Liver (tissue), 9 donors: ENCODE measurements around the gene NTNG1. TPM values are rescaled to one million over a fixed set of nuclear protein-coding genes. Genes with fewer than 3 reads are reported as not detected.

Source experiments
- DNase-seq: peaks from one replicate; pipeline ENCODE4 v3.0.0-alpha.2; 2017; ENCODE audit warnings: low spot score
- H3K27ac ChIP-seq, 2 donors: one replicate each; pipeline ENCODE4 v1.7.0; 2013; ENCODE audit warnings: inconsistent platforms in 2 of 2, low read length in 2 of 2, control low read depth in 1 of 2, low read depth in 1 of 2, mild to moderate bottlenecking in 1 of 2
- H3K27me3 ChIP-seq, 4 donors: one replicate each; pipeline versions ENCODE4 v1.6.1 to v1.7.0; 2013; ENCODE audit warnings: low read length in 3 of 4, inconsistent platforms in 1 of 4, mild to moderate bottlenecking in 1 of 4, moderate library complexity in 1 of 4; ENCODE audit not compliant: control insufficient read depth in 4 of 4, insufficient read depth in 4 of 4
- H3K36me3 ChIP-seq, 4 donors: one replicate each; pipeline versions ENCODE4 v1.6.1 to v1.7.0; 2013; ENCODE audit warnings: low read length in 3 of 4, mild to moderate bottlenecking in 3 of 4, low read depth in 1 of 4, moderate library complexity in 1 of 4; ENCODE audit not compliant: control insufficient read depth in 4 of 4, insufficient read depth in 3 of 4
- H3K4me1 ChIP-seq, 4 donors: one replicate each; pipeline versions ENCODE4 v1.6.1 to v1.7.0; 2013; ENCODE audit warnings: low read length in 3 of 4, mild to moderate bottlenecking in 3 of 4, moderate library complexity in 1 of 4; ENCODE audit not compliant: control insufficient read depth in 4 of 4, insufficient read depth in 4 of 4
- H3K4me3 ChIP-seq, 3 donors: one replicate each; pipeline versions ENCODE4 v1.6.1 to v1.7.0; 2013; ENCODE audit warnings: low read length in 3 of 3, control low read depth in 1 of 3, low read depth in 1 of 3, mild to moderate bottlenecking in 1 of 3
- H3K9ac ChIP-seq, 2 donors: one replicate each; pipeline ENCODE4 v1.7.0; 2013; ENCODE audit warnings: low read length in 2 of 2, mild to moderate bottlenecking in 2 of 2, moderate library complexity in 2 of 2, control low read depth in 1 of 2, low read depth in 1 of 2
- H3K9me3 ChIP-seq, 4 donors: one replicate each; pipeline versions ENCODE4 v1.6.1 to v1.7.0; 2013; ENCODE audit warnings: low read length in 3 of 4; ENCODE audit not compliant: control insufficient read depth in 4 of 4
- ATF3 ChIP-seq: IDR thresholded peaks from 2 replicates; pipeline ENCODE4 v1.6.1; 2016; ENCODE audit warnings: antibody characterized with exemption
- CTCF ChIP-seq: fragments of 150-350 bp; IDR thresholded peaks from 2 replicates; pipeline ENCODE4 v1.5.1; 2017; ENCODE audit warnings: improper control_type of control experiment, low read depth, low read length; ENCODE audit not compliant: missing input control
- EGR1 ChIP-seq, 2 donors: IDR thresholded peaks; 2 replicates each; pipeline ENCODE4 v1.6.1; 2016 to 2018; ENCODE audit warnings: antibody characterized with exemption in 2 of 2, low read depth in 2 of 2
- FOXA1 ChIP-seq: IDR thresholded peaks from 2 replicates; pipeline ENCODE4 v1.6.1; 2016; ENCODE audit warnings: antibody characterized with exemption
- FOXA2 ChIP-seq: IDR thresholded peaks from 2 replicates; pipeline ENCODE4 v1.6.1; 2016; ENCODE audit warnings: antibody characterized with exemption
- GABPA ChIP-seq, 2 donors: IDR thresholded peaks in 1 of 2; conservative IDR thresholded peaks in 1 of 2; 2 replicates each; pipeline ENCODE4 v1.6.1; 2016; ENCODE audit warnings: antibody characterized with exemption in 2 of 2, mild to moderate bottlenecking in 1 of 2, moderate library complexity in 1 of 2
- HNF4A ChIP-seq, 2 donors: conservative IDR thresholded peaks; 2 replicates each; pipeline ENCODE4 v1.6.1; 2016; ENCODE audit warnings: antibody characterized with exemption in 2 of 2, mild to moderate bottlenecking in 2 of 2
- HNF4G ChIP-seq: IDR thresholded peaks from 2 replicates; pipeline ENCODE4 v1.6.1; 2016; ENCODE audit warnings: antibody characterized with exemption
- JUND ChIP-seq, 2 donors: IDR thresholded peaks; 2 replicates each; pipeline ENCODE4 v1.6.1; 2016; ENCODE audit warnings: antibody characterized with exemption in 2 of 2
- MAX ChIP-seq: IDR thresholded peaks from 2 replicates; pipeline ENCODE4 v1.6.1; 2016; ENCODE audit warnings: antibody characterized with exemption
- NR2F2 ChIP-seq: IDR thresholded peaks from 2 replicates; pipeline ENCODE4 v1.6.1; 2016; ENCODE audit warnings: antibody characterized with exemption
- RAD21 ChIP-seq, 2 donors: IDR thresholded peaks; 2 replicates each; pipeline ENCODE4 v1.6.1; 2016; ENCODE audit warnings: antibody characterized with exemption in 2 of 2, mild to moderate bottlenecking in 2 of 2
- REST ChIP-seq: IDR thresholded peaks from 2 replicates; pipeline ENCODE4 v1.6.1; 2016; ENCODE audit warnings: antibody characterized with exemption, mild to moderate bottlenecking
- SP1 ChIP-seq: IDR thresholded peaks from 2 replicates; pipeline ENCODE4 v1.6.1; 2018; ENCODE audit warnings: antibody characterized with exemption, mild to moderate bottlenecking
- TAF1 ChIP-seq: conservative IDR thresholded peaks from 2 replicates; pipeline ENCODE4 v1.6.1; 2016; ENCODE audit warnings: antibody characterized with exemption, mild to moderate bottlenecking
- YY1 ChIP-seq: IDR thresholded peaks from 2 replicates; pipeline ENCODE4 v1.6.1; 2016; ENCODE audit warnings: antibody characterized with exemption, mild to moderate bottlenecking
- ZBTB33 ChIP-seq: IDR thresholded peaks from 2 replicates; pipeline ENCODE4 v1.6.1; 2016; ENCODE audit warnings: antibody characterized with exemption
- WGBS: extraction: QIAGEN DNeasy Blood & Tissue Kit; methylation state at CpG from one replicate; pipeline ENCODE4 v1.1.7; 2013; 5-methylcytosine and 5-hydroxymethylcytosine counted together
- polyA plus RNA-seq, 2 donors: library from polyadenylated mRNA; stranded (reverse) in 1 of 2; unstranded in 1 of 2; fragments of 200-250 nt in 1 of 2; fragments of >200 nt in 1 of 2; fragmentation: Nextera tagmentation in 1 of 2; extraction: Ambion mirVana in 1 of 2; gene quantifications; one replicate each; pipeline versions ENCODE4 v1.2.1 to v1.2.3, GENCODE V29; 2013 to 2015
- total RNA-seq, 2 donors: library from RNA; depleted of rRNA; stranded (reverse); fragments of >200 nt; gene quantifications; one replicate each; pipeline ENCODE4 v1.2.3, GENCODE V29; 2014
- donor health status: healthy.
- donor health status: healthy.
- donor health status: healthy.
- donor health status: healthy.
- donor health status: healthy.

NTNG1 gene
- total and polyA plus RNA-seq, 4 donors, result under 0.01 TPM; not detected in 2

- TF ChIP-seq JUND (IDR thresholded peaks at IDR 0.05), result no peak
- no peak for TF ChIP-seq GABPA (IDR thresholded peaks at IDR 0.05 in 1 of 2, conservative IDR thresholded peaks at IDR 0.05 in 1 of 2)
- WGBS, result 73% methylated on average over 8 of the region's 8 CpGs
- DNase-seq, result no peak
- H3K36me3 ChIP-seq, result no peaks in the 10 kb centered on the region
- H3K4me1 ChIP-seq, result no peaks in the 10 kb centered on the region
- H3K9me3 ChIP-seq, result no peaks in the 10 kb centered on the region
- H3K4me3 ChIP-seq, result no peak overlapping the region
- H3K27ac ChIP-seq, result no peak overlapping the region
- no peaks in the 10 kb centered on the region for H3K27me3 ChIP-seq
- H3K9ac ChIP-seq, result no peak overlapping the region
Observed at GRCh38 chr1:107246775-107247345, 106.0 kb downstream of the NTNG1 start.

- H3K4me1 ChIP-seq, result no peaks in the 10 kb centered on the region
- H3K4me3 ChIP-seq, result no peak overlapping the region
- H3K9ac ChIP-seq, result no peak overlapping the region
- 60% methylated on average over 1 of the region's 1 CpG for WGBS
- no peak for DNase-seq
- no peaks in the 10 kb centered on the region for H3K27me3 ChIP-seq
- H3K9me3 ChIP-seq, result no peaks in the 10 kb centered on the region
- no peak for TF ChIP-seq SP1
- TF ChIP-seq HNF4G, result no peak
- TF ChIP-seq NR2F2, result no peak
- no peak for TF ChIP-seq FOXA1
- TF ChIP-seq FOXA2, result no peak
- TF ChIP-seq MAX, result no peak
- TF ChIP-seq JUND (IDR thresholded peaks at IDR 0.05), result no peak
- no peak for TF ChIP-seq HNF4A (conservative IDR thresholded peaks at IDR 0.05)
- no peak for TF ChIP-seq ATF3
- TF ChIP-seq RAD21 (IDR thresholded peaks at IDR 0.05), result no peak
- no peak for TF ChIP-seq YY1
- TF ChIP-seq REST, result no peak
- no peak for TF ChIP-seq GABPA (IDR thresholded peaks at IDR 0.05 in 1 of 2, conservative IDR thresholded peaks at IDR 0.05 in 1 of 2)
- TF ChIP-seq TAF1, result no peak
- no peak for TF ChIP-seq ZBTB33
- TF ChIP-seq CTCF, result no peak
- TF ChIP-seq EGR1 (IDR thresholded peaks at IDR 0.05; ENCODE audit: low read depth in 2 of 2), result no peak
- H3K27ac ChIP-seq, result no peak overlapping the region
- no peaks in the 10 kb centered on the region for H3K36me3 ChIP-seq
Observed at GRCh38 chr1:107247679-107248078, 106.8 kb downstream of the NTNG1 start.
